IMR-90 (cell line): ENCODE measurements around the gene UBAC1.
"Not testable (repeated sequence)": the region's sequence is repeated elsewhere in the genome, so short reads cannot be mapped to it uniquely, and the experiment has no call there.

Experiments
- FOS ChIP-seq: fragments of 150-350 bp; IDR thresholded peaks from 2 replicates; pipeline ENCODE4 v1.6.1; 2016; ENCODE audit warnings: low read depth, low read length
- NFE2L2 ChIP-seq: fragments of 150-350 bp; IDR thresholded peaks from 2 replicates; pipeline ENCODE4 v1.6.1; 2016; ENCODE audit warnings: low read depth, mild to moderate bottlenecking, low read length
- POLR2A ChIP-seq: IDR thresholded peaks from 2 replicates; pipeline ENCODE4 v1.6.1; 2012; ENCODE audit warnings: mild to moderate bottlenecking, low read depth, low read length
- RAD21 ChIP-seq: IDR thresholded peaks from 2 replicates; pipeline ENCODE4 v1.6.1; 2012; ENCODE audit warnings: low read length, improper control_type of control experiment
- TF ChIP-seq, protein P1 (sequence below): conservative IDR thresholded peaks from 2 replicates; pipeline ENCODE4 v1.5.1; 2012; ENCODE audit warnings: mild to moderate bottlenecking, low read depth, low read length, improper control_type of control experiment

DNA sequence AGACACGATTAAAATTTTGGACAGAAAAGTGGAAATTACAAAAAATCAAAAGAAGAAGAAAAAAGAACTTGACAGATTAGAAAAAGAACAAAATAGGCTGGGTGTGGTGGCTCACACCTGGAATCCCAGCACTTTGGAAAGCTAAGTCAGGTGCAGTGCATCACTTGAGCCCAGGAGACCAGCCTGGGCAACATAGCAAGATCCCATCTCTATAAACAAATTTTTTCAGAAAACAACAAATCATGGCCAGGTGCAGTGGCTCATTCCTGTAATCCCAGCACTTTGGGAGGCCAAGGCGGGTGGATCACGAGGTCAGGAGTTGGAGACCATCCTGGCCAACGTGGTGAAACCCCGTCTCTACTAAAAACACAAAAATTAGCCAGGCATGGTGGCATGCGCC lies 68.8 kb downstream of the UBAC1 start:
- not testable (repeated sequence) for TF ChIP-seq POLR2A, NFE2L2, FOS, RAD21
- TF ChIP-seq, protein P1, sequence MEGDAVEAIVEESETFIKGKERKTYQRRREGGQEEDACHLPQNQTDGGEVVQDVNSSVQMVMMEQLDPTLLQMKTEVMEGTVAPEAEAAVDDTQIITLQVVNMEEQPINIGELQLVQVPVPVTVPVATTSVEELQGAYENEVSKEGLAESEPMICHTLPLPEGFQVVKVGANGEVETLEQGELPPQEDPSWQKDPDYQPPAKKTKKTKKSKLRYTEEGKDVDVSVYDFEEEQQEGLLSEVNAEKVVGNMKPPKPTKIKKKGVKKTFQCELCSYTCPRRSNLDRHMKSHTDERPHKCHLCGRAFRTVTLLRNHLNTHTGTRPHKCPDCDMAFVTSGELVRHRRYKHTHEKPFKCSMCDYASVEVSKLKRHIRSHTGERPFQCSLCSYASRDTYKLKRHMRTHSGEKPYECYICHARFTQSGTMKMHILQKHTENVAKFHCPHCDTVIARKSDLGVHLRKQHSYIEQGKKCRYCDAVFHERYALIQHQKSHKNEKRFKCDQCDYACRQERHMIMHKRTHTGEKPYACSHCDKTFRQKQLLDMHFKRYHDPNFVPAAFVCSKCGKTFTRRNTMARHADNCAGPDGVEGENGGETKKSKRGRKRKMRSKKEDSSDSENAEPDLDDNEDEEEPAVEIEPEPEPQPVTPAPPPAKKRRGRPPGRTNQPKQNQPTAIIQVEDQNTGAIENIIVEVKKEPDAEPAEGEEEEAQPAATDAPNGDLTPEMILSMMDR: not testable (repeated sequence)
